GM21381 (cell line): ENCODE results near the gene KLF11.

ENCODE experiments used
- ATAC-seq: cut with Tn5 transposase; IDR thresholded peaks from one replicate; pipeline ENCODE4 v1.9.1; 2021; ENCODE audit warnings: mild to moderate bottlenecking, moderate library complexity; ENCODE audit not compliant: unreplicated experiment

Gene KLF11

GRCh38 chr2:10043256-10043905 lies at the start of gene KLF11:
TSS of gene KLF11 (plus strand) at chr2:10043550. CDS start at chr2:10043717, 167 bp downstream.
- peak; percentile 69 for ATAC-seq

GRCh38 chr2:9994462-9994861 lies 48.9 kb upstream of the KLF11 start:
- no peak for ATAC-seq

GRCh38 chr2:9995059-9995458 lies 48.3 kb upstream of the KLF11 start:
- no peak for ATAC-seq

GRCh38 chr2:9996321-9996720 lies 47.0 kb upstream of the KLF11 start:
- no peak for ATAC-seq

GRCh38 chr2:9997936-9998335 lies 45.4 kb upstream of the KLF11 start:
- no peak for ATAC-seq

GRCh38 chr2:9998916-9999654 lies 44.3 kb upstream of the KLF11 start:
- no peak for ATAC-seq

- no peak for ATAC-seq
These were observed 43.7 kb upstream of the KLF11 start for GRCh38 chr2:9999693-10000092.

- no peak for ATAC-seq
These were observed 42.8 kb upstream of the KLF11 start for GRCh38 chr2:10000541-10000940.

GRCh38 chr2:10001586-10001985 lies 41.8 kb upstream of the KLF11 start:
- no peak for ATAC-seq

GRCh38 chr2:10002109-10002508 lies 41.2 kb upstream of the KLF11 start:
- no peak for ATAC-seq

GRCh38 chr2:10002681-10003080 lies 40.7 kb upstream of the KLF11 start:
- ATAC-seq = no peak

- ATAC-seq = no peak
These were observed 39.9 kb upstream of the KLF11 start for GRCh38 chr2:10003206-10004125.

- ATAC-seq = no peak
These were observed 38.9 kb upstream of the KLF11 start for GRCh38 chr2:10004401-10004800.

- ATAC-seq = no peak
These were observed 38.5 kb upstream of the KLF11 start for GRCh38 chr2:10004836-10005235.

- no peak for ATAC-seq
These were observed 37.7 kb upstream of the KLF11 start for GRCh38 chr2:10005461-10006235.

GRCh38 chr2:10006236-10007161 lies 36.9 kb upstream of the KLF11 start:
- no peak for ATAC-seq

- no peak for ATAC-seq
These were observed 35.9 kb upstream of the KLF11 start for GRCh38 chr2:10007435-10007834.

- ATAC-seq = no peak
These were observed 35.2 kb upstream of the KLF11 start for GRCh38 chr2:10007921-10008808.

- no peak for ATAC-seq
These were observed 34.6 kb upstream of the KLF11 start for GRCh38 chr2:10008809-10009176.
